ENCODE measurements around the gene PLXNA2. TPM values are rescaled to one million over a fixed set of nuclear protein-coding genes. Genes with fewer than 3 reads are reported as not detected.

Gene PLXNA2
- polyA plus RNA-seq, 5 donors = 19.5 to 37.5 (median 26.6) TPM

DNA sequence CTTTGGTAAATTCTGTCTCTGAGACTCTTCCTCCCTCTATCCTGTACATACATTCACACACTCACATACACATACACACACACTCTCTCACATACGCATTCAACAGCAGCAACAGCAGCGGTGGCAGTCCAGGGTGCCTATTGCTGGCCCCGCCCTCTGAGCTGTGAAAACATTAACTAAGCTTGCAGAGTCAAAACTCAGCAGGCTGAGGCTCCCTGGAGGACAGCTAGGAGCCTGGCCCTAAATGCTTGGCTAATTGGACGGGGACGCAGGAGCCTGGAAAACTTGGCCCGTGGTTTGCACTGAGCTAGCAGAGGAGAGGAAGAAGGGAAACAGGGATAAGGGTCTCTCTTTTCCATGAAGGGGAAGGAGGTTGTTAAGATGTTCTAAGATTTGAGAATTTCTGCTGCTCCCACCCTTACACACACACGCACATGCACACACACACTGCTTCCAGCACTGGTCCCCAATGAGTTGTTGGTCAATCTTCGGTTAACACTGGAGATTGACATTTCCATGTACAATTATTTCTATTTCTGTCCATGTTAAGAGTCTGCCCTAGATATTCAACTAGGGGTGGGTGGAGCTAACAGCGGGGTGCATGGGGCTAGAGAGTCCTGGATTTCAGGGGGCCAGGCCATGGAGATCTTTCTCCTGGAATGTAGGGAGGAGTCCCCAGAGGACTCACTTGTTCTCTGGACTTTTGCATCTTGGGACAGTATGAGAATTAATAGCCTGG, 94.2 kb downstream of the PLXNA2 start:
- DNase-seq = no peak

DNA sequence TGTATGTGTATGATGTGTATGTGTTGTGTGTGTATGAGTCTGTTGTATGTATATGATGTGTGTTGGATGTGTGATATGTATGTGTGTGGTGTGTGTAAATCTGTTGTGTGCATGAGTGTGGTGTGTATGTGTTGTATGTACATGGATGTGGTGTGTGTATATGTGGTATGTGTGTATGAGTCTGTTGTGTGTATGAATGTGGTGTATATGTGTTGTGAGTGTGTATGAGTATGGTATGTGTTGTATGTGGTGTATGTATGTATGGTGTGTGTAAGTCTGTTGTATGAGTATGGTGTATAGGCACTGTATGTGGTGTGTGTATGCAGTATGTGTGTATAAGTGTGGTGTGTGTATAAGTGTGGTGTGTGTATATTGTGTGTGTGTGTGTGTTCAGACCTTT, 95.0 kb downstream of the PLXNA2 start:
- no peak for DNase-seq

DNA sequence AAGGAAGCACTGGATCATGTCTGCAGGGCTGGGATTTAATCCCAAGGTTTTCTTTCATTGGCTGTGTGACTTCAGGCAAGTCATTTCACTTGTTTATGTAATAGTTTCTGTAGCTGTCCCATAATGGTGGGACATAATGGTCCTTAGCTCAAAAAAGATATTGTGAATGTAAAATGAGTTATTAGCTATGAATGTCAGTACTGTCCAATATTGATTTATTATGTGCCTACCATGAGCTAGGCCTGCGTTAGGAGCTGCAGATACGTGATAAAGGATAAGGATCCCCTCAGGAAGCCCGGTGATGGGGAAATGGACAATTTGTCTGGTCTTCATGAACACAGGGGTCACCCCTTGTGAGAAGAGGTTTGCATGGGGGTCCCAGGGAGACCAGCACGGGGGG, 95.8 kb downstream of the PLXNA2 start:
- DNase-seq = no peak

DNA sequence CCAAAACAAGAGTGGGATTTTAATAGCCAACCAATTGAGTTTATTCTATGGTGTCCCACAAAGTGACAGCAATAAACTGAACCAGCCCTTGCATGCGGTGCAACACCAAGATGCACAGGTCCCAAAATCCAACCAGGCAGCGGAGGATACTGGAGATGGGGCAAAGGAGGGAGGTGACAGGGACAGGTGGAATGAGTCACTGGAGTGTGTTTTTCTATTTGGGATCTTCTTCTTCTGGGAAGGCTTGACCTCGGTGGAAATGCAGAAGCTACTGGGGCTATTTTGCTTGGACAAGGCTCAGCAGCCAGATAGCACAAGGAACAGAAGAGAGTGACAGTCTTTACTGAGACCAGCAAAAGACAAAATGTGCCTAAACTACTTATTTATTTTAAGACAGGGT, 97.5 kb downstream of the PLXNA2 start:
- DNase-seq = no peak

DNA sequence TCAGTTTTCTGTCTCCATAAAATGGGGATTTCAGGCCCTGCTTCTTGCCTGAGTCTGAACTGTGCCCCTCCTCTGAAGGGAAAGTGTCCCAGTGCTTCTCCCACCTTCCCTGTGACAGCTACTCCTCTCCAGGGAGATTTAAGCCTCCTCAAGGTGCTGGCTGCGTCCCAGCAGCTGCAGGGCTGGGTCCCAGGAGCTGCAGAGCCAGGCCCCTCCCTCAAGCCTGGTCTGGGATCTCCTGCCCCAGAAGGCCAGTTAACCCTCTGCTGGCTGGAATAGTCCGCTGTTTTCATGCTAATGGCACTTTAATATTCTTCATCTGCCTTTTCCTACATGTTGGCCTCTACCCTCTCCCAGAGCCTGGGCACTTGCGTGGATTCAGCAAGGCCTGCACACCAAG, 99.0 kb downstream of the PLXNA2 start:
- no peak for DNase-seq

DNA sequence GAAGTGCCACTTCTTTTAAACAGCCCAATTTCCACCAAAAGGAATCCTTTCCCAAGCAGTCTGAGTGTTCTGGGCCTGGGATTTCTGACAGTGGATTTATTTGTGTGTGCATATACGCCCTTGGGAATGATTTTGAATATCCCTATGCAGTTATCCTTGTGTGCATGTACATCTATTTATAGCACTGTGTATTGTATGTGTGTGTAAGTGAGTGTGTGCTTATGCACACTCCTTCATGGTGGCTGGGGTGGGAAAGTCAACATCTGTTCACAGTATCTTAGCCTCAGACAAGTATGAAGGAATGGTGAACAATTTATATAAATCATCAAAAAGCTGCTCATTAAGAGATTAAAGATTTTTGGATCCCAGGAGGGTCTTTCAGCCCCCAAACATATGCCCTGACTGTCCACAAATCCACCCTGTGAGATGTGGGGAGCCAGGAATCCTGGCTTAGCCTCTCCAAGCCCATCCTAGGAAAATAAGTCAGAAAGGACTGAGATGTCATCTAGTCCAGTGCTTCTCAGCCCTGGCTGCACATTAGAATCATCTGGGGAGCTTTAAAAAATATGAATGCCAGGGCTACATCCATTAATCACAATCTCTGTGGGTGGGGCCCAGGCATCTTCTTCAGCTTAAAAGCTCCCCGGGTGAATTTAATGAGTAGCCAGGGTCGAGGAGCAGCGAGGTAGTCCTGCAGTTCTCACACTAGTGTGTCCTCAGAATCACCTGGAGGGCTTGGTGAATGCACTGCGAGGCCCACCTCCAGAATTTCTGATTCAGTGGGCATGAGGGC, 101.4 kb downstream of the PLXNA2 start:
- DNase-seq = no peak

DNA sequence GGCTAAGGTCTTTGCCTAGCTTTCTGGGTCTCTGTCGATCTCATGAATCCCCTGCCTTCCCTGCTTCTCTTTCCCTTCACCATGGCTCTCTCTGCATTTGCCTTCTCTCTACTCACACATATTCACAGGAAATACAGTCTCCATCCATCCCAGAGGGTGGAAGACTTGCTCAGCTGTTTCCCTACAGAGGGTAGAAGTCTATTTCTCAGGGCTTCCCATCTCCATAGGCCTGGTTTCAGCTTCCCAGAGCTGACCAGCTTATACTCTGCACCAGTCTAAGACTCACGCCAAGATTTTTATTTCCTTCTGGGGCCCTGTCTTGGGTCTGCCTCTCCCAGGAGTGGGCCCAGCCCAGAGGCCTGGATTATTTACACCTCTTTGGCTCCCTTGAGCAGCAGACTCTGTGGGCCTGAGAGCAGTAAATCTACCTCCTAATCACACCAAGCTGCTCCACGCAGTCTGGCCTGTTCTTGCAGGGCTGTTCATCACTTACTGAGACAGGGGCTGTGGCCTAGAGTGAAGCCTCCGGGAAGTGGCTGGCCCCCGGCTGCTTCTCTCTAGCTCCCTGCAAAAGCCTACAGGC, 102.5 kb downstream of the PLXNA2 start:
- DNase-seq = no peak

DNA sequence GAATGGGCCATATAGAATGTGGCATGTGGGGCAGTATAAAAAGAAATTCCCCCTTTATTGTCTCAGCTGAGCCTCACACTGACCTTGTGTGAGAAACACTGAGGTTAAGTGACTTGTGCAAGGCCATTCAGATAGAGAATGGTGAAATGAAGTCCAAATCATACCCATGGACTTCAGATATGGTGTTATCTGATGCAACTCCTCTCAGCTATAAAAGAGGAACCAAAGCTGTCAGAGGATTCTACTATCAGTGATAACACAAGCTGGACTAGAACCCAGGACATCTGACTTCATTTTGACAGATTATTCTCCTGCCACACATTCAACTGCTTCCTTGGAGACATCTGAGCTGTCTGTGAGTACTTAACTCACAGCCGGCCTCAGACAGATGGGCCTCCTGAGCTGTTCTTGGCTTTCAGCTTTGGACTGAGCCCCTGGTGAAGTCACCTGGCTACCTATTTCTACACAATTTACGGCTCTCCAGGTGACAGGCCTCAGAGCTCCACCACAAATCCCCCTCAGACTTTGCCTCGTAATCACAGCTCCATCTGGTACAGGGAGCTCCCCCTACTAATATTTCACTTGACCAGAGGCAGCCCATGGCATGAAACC, 104.6 kb downstream of the PLXNA2 start:
- no peak for DNase-seq

DNA sequence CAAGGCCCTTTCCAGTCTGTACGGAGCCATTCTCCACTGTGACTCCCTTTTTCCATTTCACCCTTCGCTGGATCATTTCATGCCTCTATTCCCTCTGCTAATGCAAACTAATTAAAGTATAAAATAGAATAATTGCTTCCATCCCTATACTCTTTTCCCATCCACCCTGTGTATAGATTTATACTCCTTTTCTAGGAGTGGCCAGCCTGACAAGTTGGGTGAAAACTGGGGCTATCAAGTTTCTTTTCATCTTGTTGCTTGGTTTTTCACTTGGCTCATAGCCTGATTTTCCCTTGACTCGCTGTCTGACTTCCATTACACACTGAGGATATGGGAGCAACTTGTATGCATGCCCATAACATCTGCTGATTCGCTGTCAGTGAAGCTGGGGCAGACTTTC, 107.0 kb downstream of the PLXNA2 start:
- DNase-seq = no peak

DNA sequence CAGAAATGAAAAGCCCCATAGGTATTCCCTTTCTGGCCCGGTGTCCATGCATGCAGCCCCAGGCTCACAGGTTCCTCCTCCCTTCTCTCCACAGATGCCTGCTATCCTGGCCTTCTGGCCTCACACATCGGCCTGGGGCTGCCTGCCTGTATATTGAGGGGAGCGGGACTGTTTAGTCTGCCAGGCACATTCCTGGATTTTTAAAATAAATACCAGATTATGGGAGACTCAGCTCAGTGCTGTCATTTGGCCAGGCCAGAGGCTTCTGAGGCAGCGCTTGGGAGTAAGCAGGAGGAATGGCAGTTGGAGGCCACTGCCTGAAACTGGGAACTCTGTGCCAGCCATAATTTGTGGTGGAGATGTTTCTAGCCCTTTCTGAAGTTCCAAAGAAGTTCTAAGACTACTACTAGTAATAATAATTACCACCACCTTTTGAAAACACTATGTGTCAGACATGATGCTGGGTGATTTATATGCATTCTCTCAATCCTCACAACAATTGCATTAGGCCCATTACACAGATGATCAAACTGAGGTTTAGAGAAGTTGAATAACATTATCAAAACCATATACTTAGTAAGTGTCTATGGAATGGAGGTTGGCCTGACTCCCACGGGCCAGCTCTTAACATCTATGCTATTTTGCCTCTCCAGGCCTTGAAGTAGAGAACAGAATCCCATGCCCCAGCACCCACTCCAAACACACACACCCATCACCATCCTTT, 107.6 kb downstream of the PLXNA2 start:
- no peak for DNase-seq

DNA sequence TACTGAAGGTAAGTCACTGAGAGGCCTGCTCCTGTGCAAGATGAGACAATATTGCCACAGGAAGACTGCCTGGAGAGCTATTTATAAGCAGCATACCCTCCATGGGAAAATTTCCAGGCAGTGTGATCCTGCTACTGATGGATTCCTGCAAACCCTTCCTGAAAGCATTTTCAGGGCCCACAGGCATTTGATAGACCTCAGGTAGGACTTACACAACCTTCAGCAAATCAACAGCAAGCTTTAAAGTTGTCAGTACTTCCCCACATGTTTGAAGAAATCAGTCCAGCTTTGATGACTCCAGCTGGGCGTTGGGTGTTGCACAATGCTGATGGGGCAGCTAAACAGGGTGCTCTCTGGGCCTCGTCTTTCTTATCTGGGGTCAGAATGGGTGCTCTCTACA, 108.8 kb downstream of the PLXNA2 start:
- no peak for DNase-seq

DNA sequence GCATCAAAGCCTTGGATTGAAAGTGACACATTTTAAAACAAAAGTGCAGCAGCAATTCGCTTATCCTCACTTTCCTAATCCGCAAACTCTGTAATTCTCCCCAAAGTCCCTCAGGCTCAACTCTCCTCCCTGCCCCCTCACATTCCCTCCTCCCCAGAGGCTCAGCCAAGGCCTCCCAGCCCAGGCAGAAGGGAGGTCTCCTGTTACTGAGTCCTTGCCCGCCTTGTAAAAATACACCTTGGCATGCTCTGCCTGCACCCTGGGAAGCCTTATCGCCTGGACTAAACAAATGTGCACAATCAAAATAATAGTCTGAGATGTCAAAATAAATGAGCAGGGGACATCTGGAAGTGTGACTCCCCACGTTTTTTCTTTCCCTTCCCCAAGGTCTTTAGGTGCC, 109.7 kb downstream of the PLXNA2 start:
- DNase-seq = no peak

DNA sequence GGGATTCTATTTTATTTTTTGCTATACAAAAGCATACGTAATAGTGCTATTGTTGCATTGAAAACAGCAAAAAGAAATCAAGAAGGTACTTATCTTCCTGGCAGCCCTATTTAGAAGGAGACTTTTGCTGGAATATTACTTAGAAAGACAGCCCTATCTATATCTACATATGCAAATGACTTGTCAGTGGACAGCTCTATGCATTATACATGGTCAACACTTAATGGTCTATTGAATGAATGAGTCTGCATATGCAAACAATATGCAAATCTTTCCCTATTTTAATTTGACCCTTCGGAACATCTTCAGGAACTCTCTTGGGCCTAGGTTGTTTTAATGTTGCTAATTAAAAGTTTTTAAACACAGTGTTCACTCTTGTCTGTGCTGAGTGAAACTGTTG, 110.8 kb downstream of the PLXNA2 start:
- DNase-seq = no peak

DNA sequence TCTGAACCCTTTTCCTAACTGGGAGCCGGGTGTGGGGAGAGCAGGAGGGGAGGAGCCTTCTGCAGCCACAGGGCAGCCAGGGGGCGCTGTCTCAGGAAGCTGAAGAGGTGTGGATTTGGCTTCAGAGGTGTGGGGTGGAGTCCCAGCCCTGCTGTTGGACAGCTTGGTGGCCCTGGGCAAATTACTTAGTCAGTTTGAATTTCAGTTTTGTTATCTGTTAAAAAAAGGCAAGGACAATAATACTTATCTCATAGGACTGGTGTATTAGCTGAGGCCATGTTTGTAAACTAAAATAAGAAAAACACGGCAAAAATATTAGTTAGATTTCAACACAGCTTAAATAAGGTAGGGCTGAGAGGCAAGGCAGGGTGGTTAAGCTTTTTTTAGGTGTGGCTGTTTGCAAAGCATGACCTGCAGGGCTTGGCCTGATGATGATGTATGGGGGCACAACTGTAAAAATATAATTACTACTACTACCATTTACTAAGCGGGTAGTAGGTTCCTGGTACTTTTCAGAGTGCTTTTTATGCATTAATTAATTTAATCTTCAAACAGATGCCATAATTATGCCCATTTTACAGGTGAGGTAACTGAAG, 111.8 kb downstream of the PLXNA2 start:
- peak; percentile 42 to 45 for DNase-seq

DNA sequence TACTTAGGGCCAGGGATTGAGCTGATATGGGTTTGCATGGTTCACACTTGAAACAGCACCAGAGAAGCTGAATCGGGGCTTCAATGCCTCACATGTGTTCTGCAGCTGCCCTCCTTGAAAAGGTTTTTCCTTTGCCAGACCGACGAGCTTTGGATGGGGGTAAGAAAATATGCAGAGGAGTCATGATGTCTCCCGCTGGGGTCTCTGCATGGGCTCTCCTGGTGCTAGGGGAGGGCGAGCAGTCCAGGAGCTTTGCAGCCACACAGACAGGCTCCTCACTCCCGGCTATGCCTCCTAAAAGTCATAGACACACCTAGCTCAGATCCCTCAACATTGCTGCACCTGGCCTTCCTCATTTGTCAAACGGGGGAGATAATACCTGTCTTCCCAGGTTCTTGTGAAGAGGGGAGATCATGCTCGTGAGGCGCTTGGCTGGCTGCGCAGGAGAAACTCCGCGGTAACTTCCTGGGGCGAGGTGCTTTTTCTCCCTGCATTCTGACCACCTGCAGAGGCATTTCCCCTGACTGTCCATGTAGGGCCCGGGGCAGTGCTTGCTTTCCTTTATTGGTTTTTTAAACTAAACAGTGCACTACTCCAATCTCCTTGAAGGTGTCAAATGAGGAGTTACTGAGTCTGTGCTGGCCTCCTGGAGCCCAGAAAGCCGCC, 112.4 kb downstream of the PLXNA2 start:
- no peak for DNase-seq

DNA sequence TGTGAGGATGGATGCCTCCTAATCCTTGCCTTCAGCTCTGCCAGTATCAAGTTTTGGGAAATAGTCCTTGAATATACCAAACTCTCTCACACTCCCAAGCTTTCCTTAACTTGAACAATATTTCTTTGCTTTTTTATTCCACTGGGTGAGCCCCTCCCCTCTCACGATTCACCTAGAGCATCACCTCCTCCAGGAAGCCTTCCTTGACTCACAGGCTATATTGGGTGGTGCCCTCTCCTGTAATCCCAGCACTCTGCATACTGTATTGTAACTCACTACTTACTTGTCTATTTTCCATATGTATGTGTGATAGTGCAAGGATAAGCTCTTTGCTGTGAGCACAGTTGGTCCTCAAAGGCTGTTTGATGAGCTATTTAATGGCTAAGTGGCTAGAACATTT, 114.7 kb downstream of the PLXNA2 start:
- no peak for DNase-seq

DNA sequence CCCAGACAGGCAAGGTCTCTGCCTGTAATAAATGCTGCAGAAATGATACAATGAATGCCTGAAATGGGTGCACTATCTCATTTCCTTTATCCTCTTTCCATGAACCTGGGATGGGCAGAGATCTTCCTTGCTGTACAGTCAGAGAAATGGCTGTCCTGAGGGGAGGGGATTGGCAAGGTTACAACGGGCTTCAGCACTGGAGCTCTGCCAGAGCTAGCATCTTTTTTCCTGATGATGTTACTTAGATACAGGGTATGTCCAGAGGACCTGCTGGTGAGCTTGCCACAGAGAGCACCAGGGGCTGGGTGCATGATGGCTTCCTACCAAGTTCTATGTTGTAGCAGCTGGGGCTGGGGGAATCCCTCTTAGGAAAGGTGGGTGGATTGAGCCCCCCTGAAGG, 115.1 kb downstream of the PLXNA2 start:
- DNase-seq = no peak

DNA sequence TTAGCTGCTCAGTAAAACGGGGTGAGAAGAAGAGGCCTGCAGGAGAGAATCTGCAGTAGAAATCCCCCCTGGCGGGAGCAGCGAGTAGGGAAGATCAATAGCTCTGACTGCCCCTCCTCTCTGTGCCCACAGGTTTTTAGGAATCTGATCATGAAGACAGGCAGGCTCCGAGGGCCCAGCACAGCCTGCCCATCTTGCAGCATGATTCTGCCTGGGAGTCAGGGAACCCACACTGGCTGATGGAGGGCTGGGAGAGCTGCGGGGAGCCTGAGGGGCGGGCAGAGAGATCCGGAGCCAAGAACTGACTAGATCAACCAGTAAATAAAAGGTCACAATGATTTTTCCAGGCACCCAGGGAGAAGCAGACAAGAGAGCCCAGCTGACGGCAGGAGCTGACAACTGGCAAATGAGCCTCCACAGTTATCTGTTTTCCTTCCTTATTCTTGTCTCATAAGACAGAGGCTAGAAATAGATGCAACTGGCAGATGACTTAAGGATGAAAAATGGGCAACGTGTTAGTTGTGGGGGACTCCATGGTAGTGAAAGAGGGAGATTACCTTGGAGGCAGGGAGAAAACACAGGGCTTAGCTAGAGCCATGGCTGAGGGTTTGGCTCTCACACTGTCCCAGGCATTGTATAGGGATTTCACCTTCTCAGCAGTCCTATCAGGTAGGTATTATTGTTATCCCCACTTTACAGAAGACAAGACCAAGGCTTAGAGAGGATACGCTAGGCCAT, 116.2 kb downstream of the PLXNA2 start:
- no peak for DNase-seq

DNA sequence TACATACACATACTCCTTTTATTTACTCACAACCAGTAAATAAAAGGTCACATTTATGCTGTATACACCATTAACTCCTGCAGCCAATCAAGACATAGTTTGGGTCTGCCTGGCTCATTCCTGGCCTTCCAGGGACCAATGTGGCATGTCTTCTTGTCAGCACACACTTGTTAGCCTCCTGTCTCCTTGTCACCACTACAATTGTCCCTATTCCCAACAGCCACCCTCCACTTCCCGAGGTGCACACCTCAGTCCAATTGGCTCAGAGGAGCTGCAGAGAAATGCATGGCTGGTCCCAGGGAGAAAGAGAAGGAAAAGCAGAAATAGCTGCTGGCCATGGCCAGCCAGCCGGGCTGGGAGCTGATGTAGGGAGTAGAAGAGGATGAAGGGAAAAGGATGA, 116.9 kb downstream of the PLXNA2 start:
- DNase-seq = no peak

DNA sequence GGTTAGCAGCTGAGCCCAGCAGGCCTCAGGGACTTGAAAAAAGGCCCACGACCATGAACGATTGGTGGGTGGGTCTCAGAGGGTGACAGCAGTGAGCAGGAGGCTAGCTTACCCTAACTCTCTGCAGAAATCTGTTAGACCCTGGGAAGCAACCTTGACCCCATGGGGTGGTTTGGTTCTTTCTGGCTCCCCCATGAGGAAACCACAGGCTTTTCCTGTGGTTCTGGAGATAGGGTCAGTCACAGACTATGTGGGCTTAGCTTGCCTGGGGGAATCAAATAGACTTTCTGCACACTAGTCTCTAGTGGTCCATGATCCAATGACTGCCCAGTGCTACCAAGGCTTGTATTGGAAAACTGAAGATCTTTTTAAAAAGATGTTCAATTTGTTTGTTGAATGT, 118.1 kb downstream of the PLXNA2 start:
- DNase-seq = no peak
